Measurements from ENCODE around the gene CIDEA. TPM values are rescaled to one million over a fixed set of nuclear protein-coding genes. Genes with fewer than 3 reads are reported as not detected.

Gene CIDEA
- total RNA-seq, 1 experiment from 2014 or later, result 0.50 TPM

GRCh38 chr18:12252061-12252460 lies 2.1 kb upstream of the CIDEA start (continued):
- TF ChIP-seq ZNF532 (CRISPR knock-in tag; IDR thresholded peaks at IDR 0.05; ENCODE audit: borderline replicate concordance), result no peak
- TF ChIP-seq ZMAT4 (CRISPR knock-in tag; IDR thresholded peaks at IDR 0.05), result no peak
- TF ChIP-seq ELF4 (CRISPR knock-in tag; IDR thresholded peaks at IDR 0.05; ENCODE audit: low read depth), result no peak
- no peak for TF ChIP-seq MAX (CRISPR knock-in tag; IDR thresholded peaks at IDR 0.05)
- no peak for TF ChIP-seq ZNF281 (CRISPR knock-in tag; IDR thresholded peaks at IDR 0.05)
- no peak for TF ChIP-seq OVOL2 (CRISPR knock-in tag; IDR thresholded peaks at IDR 0.05; ENCODE audit: borderline replicate concordance)

- TF ChIP-seq FOXP4 (CRISPR knock-in tag; IDR thresholded peaks at IDR 0.05) (no peak), NFE2L1 (CRISPR knock-in tag; IDR thresholded peaks at IDR 0.05) (no peak), OVOL2 (CRISPR knock-in tag; IDR thresholded peaks at IDR 0.05; ENCODE audit: borderline replicate concordance) (no peak), MAX (CRISPR knock-in tag; IDR thresholded peaks at IDR 0.05) (no peak), MXD4 (CRISPR knock-in tag; IDR thresholded peaks at IDR 0.05; ENCODE audit: borderline replicate concordance) (no peak), ZNF512 (CRISPR knock-in tag; IDR thresholded peaks at IDR 0.05; ENCODE audit: borderline replicate concordance) (no peak), ZNF416 (CRISPR knock-in tag; IDR thresholded peaks at IDR 0.05) (no peak), ZNF671 (CRISPR knock-in tag; IDR thresholded peaks at IDR 0.05) (no peak)
- Mint-ChIP-seq H3K36me3 (no peaks in the 10 kb centered on the region), H3K4me1 (peaks cover 24% of the 10 kb centered on the region), H3K27ac (no peak overlapping the region), H3K9me3 (no peaks in the 10 kb centered on the region), H3K4me3 (peak overlapping the region; percentile 73), H3K27me3 (ENCODE audit: low read depth) (peaks cover 70% of the 10 kb centered on the region)
- ChIA-PET CTCF (interaction anchor here (2.1 to 5.7 kb wide), 4 partner anchors 16 to 74 kb away, joined by 10 to 50 read pairs (median 14); no protein-coding TSS in a partner anchor), POLR2A (no interaction called here)
- ATAC-seq (no peak), DNase-seq (ENCODE audit: low spot score) (no peak)
Measured at GRCh38 chr18:12253027-12253426, 1.1 kb upstream of the CIDEA start.
